MM.1S (cell line): ENCODE measurements around the gene ATAD1.

ENCODE experiments used
- EZH2 ChIP-seq: fragments of 300-600 bp; sonication (generic); optimal IDR thresholded peaks from 2 replicates; pipeline ENCODE3; 2017; ENCODE audit warnings: low read depth, mild to moderate bottlenecking, antibody characterized with exemption, low read length, mixed read lengths
- EZH2phosphoT487 ChIP-seq: fragments of 300-600 bp; sonication (generic); IDR thresholded peaks from 2 replicates; pipeline ENCODE4 v1.6.1; 2018; ENCODE audit warnings: antibody characterized with exemption, low read length
- TF ChIP-seq, protein P1 (sequence below): fragments of 300-600 bp; sonication (generic); IDR thresholded peaks from 2 replicates; pipeline ENCODE4 v1.5.1; 2016; ENCODE audit warnings: antibody characterized with exemption, low read length, mixed read lengths

DNA sequence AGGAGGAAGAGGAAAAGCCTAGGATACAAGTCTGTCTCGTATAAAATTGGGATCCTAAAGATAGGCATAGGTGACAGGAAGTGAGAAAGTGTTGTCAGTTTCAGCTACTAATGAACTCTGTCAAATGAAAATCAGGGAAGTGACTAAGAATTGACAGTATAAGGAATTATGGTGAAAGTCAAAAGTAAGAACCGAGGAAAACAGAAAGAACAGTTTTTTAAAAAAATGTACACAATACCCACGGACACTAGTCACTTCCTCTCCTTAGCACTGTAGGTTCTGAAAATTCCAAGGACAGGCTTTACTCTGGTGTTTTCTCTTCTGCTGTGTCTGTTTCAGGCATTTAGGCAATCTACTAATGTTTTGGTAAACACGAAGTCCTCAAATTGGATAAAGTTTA is 42.3 kb downstream of the ATAD1 start:
- TF ChIP-seq, protein P1, sequence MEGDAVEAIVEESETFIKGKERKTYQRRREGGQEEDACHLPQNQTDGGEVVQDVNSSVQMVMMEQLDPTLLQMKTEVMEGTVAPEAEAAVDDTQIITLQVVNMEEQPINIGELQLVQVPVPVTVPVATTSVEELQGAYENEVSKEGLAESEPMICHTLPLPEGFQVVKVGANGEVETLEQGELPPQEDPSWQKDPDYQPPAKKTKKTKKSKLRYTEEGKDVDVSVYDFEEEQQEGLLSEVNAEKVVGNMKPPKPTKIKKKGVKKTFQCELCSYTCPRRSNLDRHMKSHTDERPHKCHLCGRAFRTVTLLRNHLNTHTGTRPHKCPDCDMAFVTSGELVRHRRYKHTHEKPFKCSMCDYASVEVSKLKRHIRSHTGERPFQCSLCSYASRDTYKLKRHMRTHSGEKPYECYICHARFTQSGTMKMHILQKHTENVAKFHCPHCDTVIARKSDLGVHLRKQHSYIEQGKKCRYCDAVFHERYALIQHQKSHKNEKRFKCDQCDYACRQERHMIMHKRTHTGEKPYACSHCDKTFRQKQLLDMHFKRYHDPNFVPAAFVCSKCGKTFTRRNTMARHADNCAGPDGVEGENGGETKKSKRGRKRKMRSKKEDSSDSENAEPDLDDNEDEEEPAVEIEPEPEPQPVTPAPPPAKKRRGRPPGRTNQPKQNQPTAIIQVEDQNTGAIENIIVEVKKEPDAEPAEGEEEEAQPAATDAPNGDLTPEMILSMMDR, result no peak
- TF ChIP-seq EZH2 (no peak), EZH2phosphoT487 (no peak)
